MCF 10A (cell line): ENCODE data around the gene RTN3. TPM values are rescaled to one million over a fixed set of nuclear protein-coding genes. Genes with fewer than 3 reads are reported as not detected.
A peak's percentile ranks its signal among the peaks of the same experiment; 100 is the strongest.

Source experiments
- BruUV-seq: library from RNA; stranded (reverse); fragments of 400-500 nt; replicated peaks from 2 replicates; lab custom pipeline; 2021; lab: Mats Ljungman, UMichigan
- CTCF ChIA-PET: fragments of 300-600 bp; sonication (Branson Sonifier 250); formaldehyde crosslinking; extraction: SDS; loops from one replicate; lab custom pipeline; 2021; ENCODE audit warnings: antibody characterized with exemption, inconsistent platforms; lab: Yijun Ruan, JAX
- POLR2A ChIA-PET: fragments of 300-600, 350-650 bp; sonication (Branson Sonifier 250); formaldehyde crosslinking; extraction: SDS; loops from one replicate; lab custom pipeline; 2020; ENCODE audit warnings: antibody characterized with exemption, inconsistent platforms; lab: Yijun Ruan, JAX
- DNase-seq: peaks from one replicate; pipeline ENCODE4 v3.0.0-alpha.2; 2018; ENCODE audit not compliant: unreplicated experiment
- H3K27ac Mint-ChIP-seq: one replicate; pipeline ENCODE4 v1.8.0; 2022; ENCODE audit warnings: mild to moderate bottlenecking, low read depth, mixed read lengths; ENCODE audit not compliant: unreplicated experiment
- H3K27me3 Mint-ChIP-seq: one replicate; pipeline ENCODE4 v1.8.0; 2022; ENCODE audit warnings: mixed read lengths; ENCODE audit not compliant: insufficient read depth, unreplicated experiment
- H3K36me3 Mint-ChIP-seq: one replicate; pipeline ENCODE4 v1.8.0; 2022; ENCODE audit warnings: mild to moderate bottlenecking, moderate library complexity, mixed read lengths; ENCODE audit not compliant: insufficient read depth, unreplicated experiment
- H3K4me1 Mint-ChIP-seq: one replicate; pipeline ENCODE4 v1.8.0; 2022; ENCODE audit warnings: mixed read lengths; ENCODE audit not compliant: insufficient read depth, unreplicated experiment
- H3K4me3 Mint-ChIP-seq: one replicate; pipeline ENCODE4 v1.8.0; 2022; ENCODE audit warnings: mild to moderate bottlenecking, moderate library complexity, mixed read lengths; ENCODE audit not compliant: unreplicated experiment
- H3K9me3 Mint-ChIP-seq: one replicate; pipeline ENCODE4 v1.8.0; 2022; ENCODE audit warnings: mixed read lengths; ENCODE audit not compliant: unreplicated experiment
- CTCF ChIP-seq: fragments of 200-600 bp; IDR thresholded peaks from one replicate; pipeline ENCODE4 v1.8.0; 2022; ENCODE audit warnings: antibody characterized with exemption, mild to moderate bottlenecking; ENCODE audit not compliant: unreplicated experiment
- intact Hi-C: fragments of 100-400 bp; cut with micrococcal nuclease; formaldehyde crosslinking; loops from 2 replicates; pipeline ENCODE4 v1.14.1; 2022
- total RNA-seq: library from RNA; stranded (reverse); gene quantifications from 2 replicates; pipeline ENCODE4 v1.2.3, GENCODE V29; 2022

The RTN3 gene
- total RNA-seq, 1 experiment from 2014 or later: 95.4 TPM

GRCh38 chr11:63639199-63639832, 42.0 kb upstream of the RTN3 start:
- peaks cover 6% of the 10 kb centered on the region for H3K4me1 Mint-ChIP-seq
- no TSS peak for BruUV-seq
- intact Hi-C loops: loop anchor here (1.0 to 10.0 kb wide), 2 partner anchors 99 to 305 kb away; no protein-coding TSS in a partner anchor
- no peaks in the 10 kb centered on the region for H3K27me3 Mint-ChIP-seq
- TF ChIP-seq CTCF: peak; percentile 33
- H3K27ac Mint-ChIP-seq: no peak overlapping the region
- peaks cover 82% of the 10 kb centered on the region for H3K36me3 Mint-ChIP-seq
- ChIA-PET POLR2A (interaction anchor here (1.0 to 2.0 kb wide), 6 partner anchors 24 to 160 kb away, joined by 3 to 8 read pairs (median 4); partner anchors contain the start of genes ATL3 and RTN3), CTCF (interaction anchor here (0.6 to 10.4 kb wide), 27 partner anchors 13 to 729 kb away, joined by 3 to 160 read pairs (median 3); no protein-coding TSS in a partner anchor)
- no peaks in the 10 kb centered on the region for H3K9me3 Mint-ChIP-seq
- no peak for DNase-seq
- no peak overlapping the region for H3K4me3 Mint-ChIP-seq

DNA sequence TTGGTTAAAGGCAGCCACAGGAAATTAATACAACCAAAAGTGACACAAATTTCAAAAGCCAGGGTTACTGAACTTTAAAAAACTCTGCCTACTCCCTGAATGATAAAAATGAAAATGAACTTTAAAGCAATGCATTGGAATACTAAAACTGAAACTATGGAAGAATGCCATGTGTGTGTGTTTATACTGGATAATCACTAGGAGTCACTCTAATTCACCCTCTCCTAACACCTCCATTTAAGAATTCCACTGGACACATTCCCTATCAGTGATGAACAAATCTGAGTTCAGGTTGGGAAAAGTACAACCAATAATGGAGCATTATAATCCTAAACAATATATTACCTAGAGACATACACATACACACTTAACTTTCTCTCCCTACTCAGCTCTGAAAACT, 39.6 kb upstream of the RTN3 start:
- no peak overlapping the region for H3K4me3 Mint-ChIP-seq
- H3K27ac Mint-ChIP-seq: peak overlapping the region; percentile 14
- ChIA-PET CTCF (interaction anchor here (0.8 to 10.4 kb wide), 6 partner anchors 12 to 308 kb away, joined by 3 to 160 read pairs (median 5); no protein-coding TSS in a partner anchor), POLR2A (interaction anchor here (1.0 to 2.2 kb wide), 3 partner anchors 16 to 40 kb away, joined by 3 to 10 read pairs (median 5); partner anchors contain the start of genes ATL3 and RTN3)
- no TSS peak for BruUV-seq
- H3K27me3 Mint-ChIP-seq: no peaks in the 10 kb centered on the region
- intact Hi-C loops: no loop called here
- no peaks in the 10 kb centered on the region for H3K4me1 Mint-ChIP-seq
- H3K36me3 Mint-ChIP-seq: peaks cover 82% of the 10 kb centered on the region
- TF ChIP-seq CTCF: peak; percentile 12
- DNase-seq: no peak
- H3K9me3 Mint-ChIP-seq: no peaks in the 10 kb centered on the region

DNA sequence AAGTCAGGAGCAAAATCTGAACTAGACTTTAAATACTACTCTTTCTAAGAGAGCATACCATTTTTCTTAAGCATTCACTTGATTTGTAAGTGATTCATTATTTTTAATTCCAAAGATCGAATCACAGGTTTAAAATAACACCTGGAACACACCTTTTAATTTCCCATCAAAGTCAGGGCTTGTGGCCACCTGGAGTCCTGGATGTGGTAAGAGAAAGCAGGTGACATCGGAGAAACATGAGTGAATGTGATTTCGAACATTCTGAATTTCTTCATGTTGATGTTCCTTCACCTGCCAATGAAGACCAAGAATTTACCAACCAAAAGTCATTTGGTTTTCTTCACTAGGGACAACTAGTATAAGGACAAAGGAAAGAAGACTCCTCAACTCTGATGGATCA, 38.1 kb upstream of the RTN3 start:
- CTCF ChIA-PET: interaction anchor here (0.6 to 10.4 kb wide), 6 partner anchors 95 to 668 kb away, joined by 3 to 127 read pairs (median 4); no protein-coding TSS in a partner anchor
- POLR2A ChIA-PET: interaction anchor here (0.9 to 1.4 kb wide), 2 partner anchors 24 to 28 kb away, joined by 3 to 5 read pairs; partner anchors contain the start of gene ATL3
- Mint-ChIP-seq H3K4me1 (no peaks in the 10 kb centered on the region), H3K36me3 (peaks cover 86% of the 10 kb centered on the region), H3K4me3 (no peak overlapping the region), H3K27me3 (no peaks in the 10 kb centered on the region), H3K9me3 (no peaks in the 10 kb centered on the region), H3K27ac (no peak overlapping the region)
- BruUV-seq: no TSS peak
- no peak for TF ChIP-seq CTCF
- intact Hi-C loops: no loop called here
- DNase-seq: no peak

DNA sequence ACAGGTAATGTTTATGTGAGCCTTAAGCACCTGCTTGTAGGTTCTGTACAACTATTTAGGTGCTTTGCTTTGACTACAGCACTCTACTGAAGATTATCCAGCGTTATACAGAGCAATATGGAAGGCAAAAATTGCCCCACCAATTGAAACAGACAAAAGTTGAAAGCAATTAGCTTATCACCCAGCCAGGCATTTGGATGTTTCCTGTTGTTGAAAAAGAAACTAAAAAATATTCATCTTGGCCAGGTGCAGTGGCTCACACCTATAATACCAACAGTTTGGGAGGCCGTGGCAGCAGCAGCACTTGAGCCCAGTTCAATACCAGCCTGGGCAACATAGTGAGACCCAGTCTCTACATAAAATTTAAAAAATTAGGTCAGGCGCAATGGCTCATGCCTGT, 28.6 kb upstream of the RTN3 start:
- POLR2A ChIA-PET: interaction anchor here (0.7 to 0.9 kb wide), 2 partner anchors 14 to 98 kb away, joined by 3 read pairs; no protein-coding TSS in a partner anchor
- Mint-ChIP-seq H3K4me3 (no peak overlapping the region), H3K27me3 (no peaks in the 10 kb centered on the region), H3K27ac (no peak overlapping the region), H3K36me3 (peaks cover 96% of the 10 kb centered on the region), H3K4me1 (no peaks in the 10 kb centered on the region), H3K9me3 (no peaks in the 10 kb centered on the region)
- BruUV-seq: no TSS peak
- no peak for TF ChIP-seq CTCF
- CTCF ChIA-PET: interaction anchor here (1.7 kb wide), 1 partner anchor 175 kb away, joined by 9 read pairs; no protein-coding TSS in a partner anchor
- intact Hi-C loops: no loop called here
- DNase-seq: no peak
